ENCODE measurements around the gene ANKRD23. TPM values are rescaled to one million over a fixed set of nuclear protein-coding genes. Genes with fewer than 3 reads are reported as not detected.
A peak's percentile ranks its signal among the peaks of the same experiment; 100 is the strongest.

ANKRD23 gene
- total and polyA plus RNA-seq, 2 donors (not counting 1 experiment from before 2014, with no cell fraction given), result 0.41 to 1.3 TPM

DNA sequence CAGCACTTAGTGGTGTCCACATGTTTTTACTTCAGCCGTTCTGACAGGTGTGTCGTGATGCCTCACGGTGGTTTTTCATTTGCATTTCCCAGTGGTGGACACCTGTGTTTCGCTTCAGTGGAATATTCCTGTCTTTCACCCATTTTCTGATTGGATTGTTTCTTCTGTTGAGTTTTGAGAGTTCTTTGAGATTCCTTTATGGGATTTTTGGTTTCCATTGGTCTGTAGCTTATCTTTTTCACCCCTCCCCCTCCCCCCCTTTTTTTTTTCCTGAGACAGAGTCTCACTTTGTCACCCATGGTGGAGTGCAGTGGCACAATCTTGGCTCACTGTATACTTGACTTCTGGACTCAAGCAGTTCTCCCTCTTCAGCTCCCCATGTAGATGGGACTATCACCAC is 8.0 kb downstream of the ANKRD23 start:
- H3K27ac ChIP-seq (ENCODE audit: insufficient read depth, low read length), result no peak overlapping the region
- TF ChIP-seq EZH2 (IDR thresholded peaks at IDR 0.05; ENCODE audit: low read length, missing control alignments), result no peak
- TF ChIP-seq, protein P1, sequence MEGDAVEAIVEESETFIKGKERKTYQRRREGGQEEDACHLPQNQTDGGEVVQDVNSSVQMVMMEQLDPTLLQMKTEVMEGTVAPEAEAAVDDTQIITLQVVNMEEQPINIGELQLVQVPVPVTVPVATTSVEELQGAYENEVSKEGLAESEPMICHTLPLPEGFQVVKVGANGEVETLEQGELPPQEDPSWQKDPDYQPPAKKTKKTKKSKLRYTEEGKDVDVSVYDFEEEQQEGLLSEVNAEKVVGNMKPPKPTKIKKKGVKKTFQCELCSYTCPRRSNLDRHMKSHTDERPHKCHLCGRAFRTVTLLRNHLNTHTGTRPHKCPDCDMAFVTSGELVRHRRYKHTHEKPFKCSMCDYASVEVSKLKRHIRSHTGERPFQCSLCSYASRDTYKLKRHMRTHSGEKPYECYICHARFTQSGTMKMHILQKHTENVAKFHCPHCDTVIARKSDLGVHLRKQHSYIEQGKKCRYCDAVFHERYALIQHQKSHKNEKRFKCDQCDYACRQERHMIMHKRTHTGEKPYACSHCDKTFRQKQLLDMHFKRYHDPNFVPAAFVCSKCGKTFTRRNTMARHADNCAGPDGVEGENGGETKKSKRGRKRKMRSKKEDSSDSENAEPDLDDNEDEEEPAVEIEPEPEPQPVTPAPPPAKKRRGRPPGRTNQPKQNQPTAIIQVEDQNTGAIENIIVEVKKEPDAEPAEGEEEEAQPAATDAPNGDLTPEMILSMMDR (conservative IDR thresholded peaks at IDR 0.05 in 1 of 2, IDR thresholded peaks at IDR 0.05 in 1 of 2; ENCODE audit: low read depth in 1 of 2, low read length in 2 of 2), result no peak

DNA sequence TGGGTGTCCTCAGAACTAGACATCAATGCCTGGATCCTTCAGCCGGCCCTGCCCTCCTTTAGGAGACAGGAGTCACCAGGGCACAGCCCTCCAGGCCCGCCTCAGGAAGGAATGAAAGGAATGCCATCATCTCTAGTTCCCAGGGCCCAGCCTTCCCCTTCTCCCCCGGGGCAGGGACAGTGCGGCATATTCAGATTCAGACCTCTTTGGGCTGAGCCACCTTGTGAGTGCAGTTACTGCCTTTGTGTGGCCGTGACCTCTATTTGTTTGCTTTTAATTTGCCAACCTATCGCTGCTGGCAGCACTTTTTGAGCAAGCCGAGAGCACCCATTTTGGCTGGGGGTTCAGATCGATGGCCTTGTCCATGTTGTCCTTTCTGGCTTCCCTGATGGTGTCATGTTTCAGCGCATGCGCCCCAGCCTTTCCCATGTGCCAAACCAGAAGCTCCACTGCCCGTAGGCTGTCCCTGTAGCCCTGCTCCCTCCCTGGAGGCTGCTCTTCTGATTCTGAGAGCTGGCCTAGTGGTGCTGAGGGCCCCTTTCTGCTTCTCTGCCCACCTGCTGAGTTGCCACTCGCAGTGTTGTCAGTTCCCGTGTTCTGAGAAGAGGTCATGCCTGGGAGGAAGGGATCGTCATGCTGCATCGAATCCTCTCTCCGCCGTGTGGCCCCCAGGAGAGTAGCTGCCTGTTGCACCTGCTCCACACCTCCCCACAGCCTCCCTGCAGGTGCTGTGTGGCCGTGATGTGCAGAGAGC is 10.9 kb downstream of the ANKRD23 start:
- H3K4me3 ChIP-seq (replicated peaks in 1 of 4; ENCODE audit: control extremely low read depth in 1 of 4, insufficient read depth in 1 of 4, low read depth in 3 of 4, low read length in 4 of 4), result no peak overlapping the region
- H4K20me1 ChIP-seq (ENCODE audit: control insufficient read depth, extremely low read depth, insufficient read depth, low read length), result no peaks in the 10 kb centered on the region
- H3K4me2 ChIP-seq (ENCODE audit: extremely low read depth, insufficient read depth, low read length), result no peak overlapping the region
- no peaks in the 10 kb centered on the region for H3K79me2 ChIP-seq (ENCODE audit: control insufficient read depth, insufficient read depth, low read length)
- peak; percentile 42 to 75 for DNase-seq (ENCODE audit: low read depth in 2 of 2)
- no peaks in the 10 kb centered on the region for H3K27me3 ChIP-seq (ENCODE audit: control insufficient read depth, insufficient read depth, low read length)
- TF ChIP-seq EZH2 (IDR thresholded peaks at IDR 0.05; ENCODE audit: low read length, missing control alignments), result no peak
- TF ChIP-seq, protein P1 (conservative IDR thresholded peaks at IDR 0.05 in 1 of 2, IDR thresholded peaks at IDR 0.05 in 1 of 2; ENCODE audit: low read depth in 1 of 2, low read length in 2 of 2), result no peak
- peak overlapping the region; percentile 52 for H2AFZ ChIP-seq (ENCODE audit: low read length)
- H3K9me3 ChIP-seq (ENCODE audit: control insufficient read depth, insufficient read depth, low read depth, low read length), result no peaks in the 10 kb centered on the region
- no peak overlapping the region for H3K9ac ChIP-seq (ENCODE audit: insufficient read depth, low read length)
- H3K36me3 ChIP-seq (ENCODE audit: control insufficient read depth, insufficient read depth, low read length), result peaks cover 6% of the 10 kb centered on the region
- no peak overlapping the region for H3K27ac ChIP-seq (ENCODE audit: insufficient read depth, low read length)
- peaks cover 7% of the 10 kb centered on the region for H3K4me1 ChIP-seq (ENCODE audit: control insufficient read depth, extremely low read depth, insufficient read depth, low read length)

More for the DNA sequence above, 8.0 kb downstream of the ANKRD23 start:
- Histone ChIP-seq H3K4me1 (ENCODE audit: control insufficient read depth, extremely low read depth, insufficient read depth, low read length) (peaks cover 7% of the 10 kb centered on the region), H3K9ac (ENCODE audit: insufficient read depth, low read length) (no peak overlapping the region), H3K27me3 (ENCODE audit: control insufficient read depth, insufficient read depth, low read length) (no peaks in the 10 kb centered on the region), H3K9me3 (ENCODE audit: control insufficient read depth, insufficient read depth, low read depth, low read length) (no peaks in the 10 kb centered on the region), H4K20me1 (ENCODE audit: control insufficient read depth, extremely low read depth, insufficient read depth, low read length) (no peaks in the 10 kb centered on the region), H3K79me2 (ENCODE audit: control insufficient read depth, insufficient read depth, low read length) (no peaks in the 10 kb centered on the region), H3K36me3 (ENCODE audit: control insufficient read depth, insufficient read depth, low read length) (peaks cover 6% of the 10 kb centered on the region), H3K4me3 (replicated peaks in 1 of 4; ENCODE audit: control extremely low read depth in 1 of 4, insufficient read depth in 1 of 4, low read depth in 3 of 4, low read length in 4 of 4) (no peak overlapping the region), H2AFZ (ENCODE audit: low read length) (no peak overlapping the region), H3K4me2 (ENCODE audit: extremely low read depth, insufficient read depth, low read length) (no peak overlapping the region)
- no peak for DNase-seq (ENCODE audit: low read depth in 2 of 2)

DNA sequence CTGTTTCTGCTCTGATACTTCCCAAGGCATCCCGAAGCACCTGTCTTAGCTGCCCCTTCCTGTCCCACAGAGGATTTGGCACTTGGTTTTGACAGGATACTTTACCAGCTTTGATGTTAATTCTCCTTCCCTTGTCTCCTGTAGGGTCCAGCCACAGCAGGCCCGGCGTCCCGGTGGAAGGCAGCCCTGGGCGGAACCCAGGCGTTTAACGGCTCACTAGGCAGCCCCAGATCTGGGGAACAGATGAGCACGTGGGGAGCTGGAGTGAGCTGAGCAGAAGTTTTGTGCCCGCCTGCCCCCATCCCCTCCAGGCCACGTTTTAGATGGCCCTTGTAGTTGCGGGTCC is 11.4 kb downstream of the ANKRD23 start:
- H2AFZ ChIP-seq (ENCODE audit: low read length), result no peak overlapping the region

More for the DNA sequence above, 11.4 kb downstream of the ANKRD23 start:
- no peak for DNase-seq (ENCODE audit: low read depth in 2 of 2)
- H3K9me3 ChIP-seq (ENCODE audit: control insufficient read depth, insufficient read depth, low read depth, low read length), result no peaks in the 10 kb centered on the region
- no peak overlapping the region for H3K9ac ChIP-seq (ENCODE audit: insufficient read depth, low read length)
- H3K79me2 ChIP-seq (ENCODE audit: control insufficient read depth, insufficient read depth, low read length), result no peaks in the 10 kb centered on the region
- no peak overlapping the region for H3K27ac ChIP-seq (ENCODE audit: insufficient read depth, low read length)
- H3K27me3 ChIP-seq (ENCODE audit: control insufficient read depth, insufficient read depth, low read length), result no peaks in the 10 kb centered on the region
- H3K36me3 ChIP-seq (ENCODE audit: control insufficient read depth, insufficient read depth, low read length), result peaks cover 10% of the 10 kb centered on the region
- peaks cover 7% of the 10 kb centered on the region for H3K4me1 ChIP-seq (ENCODE audit: control insufficient read depth, extremely low read depth, insufficient read depth, low read length)
- no peak overlapping the region for H3K4me3 ChIP-seq (replicated peaks in 1 of 4; ENCODE audit: control extremely low read depth in 1 of 4, insufficient read depth in 1 of 4, low read depth in 3 of 4, low read length in 4 of 4)
- H3K4me2 ChIP-seq (ENCODE audit: extremely low read depth, insufficient read depth, low read length), result no peak overlapping the region
- TF ChIP-seq, protein P1 (conservative IDR thresholded peaks at IDR 0.05 in 1 of 2, IDR thresholded peaks at IDR 0.05 in 1 of 2; ENCODE audit: low read depth in 1 of 2, low read length in 2 of 2), result no peak
- no peak for TF ChIP-seq EZH2 (IDR thresholded peaks at IDR 0.05; ENCODE audit: low read length, missing control alignments)
- no peaks in the 10 kb centered on the region for H4K20me1 ChIP-seq (ENCODE audit: control insufficient read depth, extremely low read depth, insufficient read depth, low read length)
